HEK293T (cell line): ENCODE measurements around the gene MRPL57.

Source experiments
- FOXA1 ChIP-seq: fragments of 450-650 bp; IDR thresholded peaks from 2 replicates; pipeline ENCODE4 v1.6.1; 2016; ENCODE audit warnings: mild to moderate bottlenecking
- FOXM1 ChIP-seq: fragments of 450-650 bp; IDR thresholded peaks from 2 replicates; pipeline ENCODE4 v1.6.1; 2017; ENCODE audit warnings: mild to moderate bottlenecking, borderline replicate concordance
- HDGF ChIP-seq: fragments of 450-650 bp; IDR thresholded peaks from 2 replicates; pipeline ENCODE4 v1.6.1; 2017; ENCODE audit warnings: antibody characterized with exemption, borderline replicate concordance
- SP1 ChIP-seq: fragments of 450-650 bp; IDR thresholded peaks from 2 replicates; pipeline ENCODE4 v1.6.1; 2017
- ZNF384 ChIP-seq: fragments of 450-650 bp; IDR thresholded peaks from 2 replicates; pipeline ENCODE4 v1.6.1; 2016

GRCh38 chr13:21212138-21212775, 35.8 kb downstream of the MRPL57 start:
- no peak for TF ChIP-seq SP1
- TF ChIP-seq FOXM1, result no peak
- no peak for TF ChIP-seq FOXA1
- TF ChIP-seq HDGF, result no peak
- no peak for TF ChIP-seq ZNF384
